HepG2 (cell line): ENCODE data around the gene ZNF24. TPM values are rescaled to one million over a fixed set of nuclear protein-coding genes. Genes with fewer than 3 reads are reported as not detected.

Source experiments
- ARID5B ChIP-seq: IDR thresholded peaks from 2 replicates; pipeline ENCODE4 v1.4.0; 2020; ENCODE audit warnings: mild to moderate bottlenecking, missing genetic modification reagents
- DBP ChIP-seq: sonication (generic); formaldehyde crosslinking; IDR thresholded peaks from 2 replicates; pipeline ENCODE4 v1.4.0; 2020; ENCODE audit warnings: missing genetic modification reagents; ENCODE audit errors: not compliant biosample characterization
- MIER3 ChIP-seq: IDR thresholded peaks from 2 replicates; pipeline ENCODE4 v1.6.1; 2016; ENCODE audit warnings: missing compliant biosample characterization, borderline replicate concordance
- MTF1 ChIP-seq: sonication (generic); formaldehyde crosslinking; IDR thresholded peaks from 2 replicates; pipeline ENCODE4 v1.5.0; 2020; ENCODE audit warnings: missing genetic modification reagents
- PHF20 ChIP-seq: sonication (generic); formaldehyde crosslinking; IDR thresholded peaks from 2 replicates; pipeline ENCODE4 v1.5.0; 2020; ENCODE audit warnings: mild to moderate bottlenecking, missing genetic modification reagents
- PRDM15 ChIP-seq: sonication (generic); formaldehyde crosslinking; IDR thresholded peaks from 2 replicates; pipeline ENCODE4 v1.4.0; 2020; ENCODE audit warnings: missing genetic modification reagents
- SMAD1 ChIP-seq: sonication (generic); formaldehyde crosslinking; IDR thresholded peaks from 2 replicates; pipeline ENCODE4 v1.4.0; 2020; ENCODE audit warnings: missing genetic modification reagents, low read depth, mild to moderate bottlenecking, borderline replicate concordance
- SPEN ChIP-seq: sonication (generic); formaldehyde crosslinking; IDR thresholded peaks from 2 replicates; pipeline ENCODE4 v1.5.1; 2020; ENCODE audit warnings: low read depth, mild to moderate bottlenecking, missing genetic modification reagents
- THAP9 ChIP-seq: sonication (generic); formaldehyde crosslinking; IDR thresholded peaks from 2 replicates; pipeline ENCODE4; 2020; ENCODE audit warnings: missing genetic modification reagents, mild to moderate bottlenecking, borderline replicate concordance
- ZBTB34 ChIP-seq: sonication (generic); formaldehyde crosslinking; IDR thresholded peaks from 2 replicates; pipeline ENCODE4 v1.8.0; 2022; ENCODE audit warnings: mild to moderate bottlenecking, missing genetic modification reagents
- ZNF160 ChIP-seq: sonication (generic); formaldehyde crosslinking; IDR thresholded peaks from 2 replicates; pipeline ENCODE4 v1.8.0; 2022; ENCODE audit warnings: mild to moderate bottlenecking, inconsistent platforms, missing genetic modification reagents
- ZNF720 ChIP-seq: sonication (generic); formaldehyde crosslinking; IDR thresholded peaks from 2 replicates; pipeline ENCODE4 v1.4.0; 2020; ENCODE audit warnings: missing genetic modification reagents
- ZNF768 ChIP-seq: sonication (generic); formaldehyde crosslinking; IDR thresholded peaks from 2 replicates; pipeline ENCODE4 v1.4.0; 2020; ENCODE audit warnings: missing genetic modification reagents
- ZNF879 ChIP-seq: sonication (generic); formaldehyde crosslinking; IDR thresholded peaks from 2 replicates; pipeline ENCODE4 v1.8.1; 2023; ENCODE audit warnings: missing genetic modification reagents
- polyA plus RNA-seq, 8 experiments: library from polyadenylated mRNA; depleted of rRNA in 3 of 8; stranded (reverse) in 7 of 8; unstranded in 1 of 8; fragments of >200 nt; fragmentation: Illumina TruSeq in 4 of 8; extraction: Trizol in 4 of 8; gene quantifications; 2 replicates each; pipeline versions ENCODE4 v1.2.1 to v1.2.3, GENCODE V29; 2011 to 2016; ENCODE audit warnings: low read depth in 4 of 8, missing spikeins in 1 of 8, mixed read lengths in 1 of 8; ENCODE audit not compliant: insufficient read depth in 1 of 8
- total RNA-seq, 5 experiments: library from RNA; depleted of rRNA; stranded (reverse); fragments of >200 nt; fragmentation: Illumina TruSeq; extraction: Trizol; gene quantifications; 2 replicates each; pipeline ENCODE4 v1.2.3, GENCODE V29; 2016; ENCODE audit warnings: low read depth in 1 of 5

The ZNF24 gene
- total and polyA plus RNA-seq, 2 of the 13 experiments (the other 11 are each of a cell fraction or from before 2014, with no cell fraction given), result 19.5 to 41.1 TPM

GRCh38 chr18:35343936-35344735, at the start of gene ZNF24 (continued):
- TF ChIP-seq ARID5B (peak; percentile 48; the same call in 1 of the 2 replicates), SMAD1 (CRISPR knock-in tag) (0 out of 2 replicates have a peak, but pooled peaks have one; percentile 19), SPEN (CRISPR knock-in tag) (peak; percentile 72; the same call in 1 of the 2 replicates), DBP (CRISPR knock-in tag) (no peak), THAP9 (peak; percentile 42; the same call in 1 of the 2 replicates), PHF20 (CRISPR knock-in tag) (peak; percentile 73; the same call in 1 of the 2 replicates), PRDM15 (CRISPR knock-in tag) (0 out of 2 replicates have a peak, but pooled peaks have one; percentile 25), ZNF768 (CRISPR knock-in tag) (0 out of 2 replicates have a peak, but pooled peaks have one; percentile 12), ZNF879 (0 out of 2 replicates have a peak, but pooled peaks have one; percentile 10), ZBTB34 (0 out of 2 replicates have a peak, but pooled peaks have one; percentile 60), MTF1 (CRISPR knock-in tag) (no peak), ZNF720 (CRISPR knock-in tag) (no peak), MIER3 (CRISPR knock-in tag) (no peak; the same call in 1 of the 2 replicates), ZNF160 (peak; percentile 46; the same call in 1 of the 2 replicates)
